HG03039 (cell line): ENCODE results near the gene FARSB.
"Not testable (repeated sequence)": the region's sequence is repeated elsewhere in the genome, so short reads cannot be mapped to it uniquely, and the experiment has no call there.

Source experiments
- ATAC-seq: cut with Tn5 transposase; IDR thresholded peaks from one replicate; pipeline ENCODE4 v1.9.1; 2021; ENCODE audit warnings: mild to moderate bottlenecking, moderate library complexity; ENCODE audit not compliant: unreplicated experiment

FARSB gene

DNA sequence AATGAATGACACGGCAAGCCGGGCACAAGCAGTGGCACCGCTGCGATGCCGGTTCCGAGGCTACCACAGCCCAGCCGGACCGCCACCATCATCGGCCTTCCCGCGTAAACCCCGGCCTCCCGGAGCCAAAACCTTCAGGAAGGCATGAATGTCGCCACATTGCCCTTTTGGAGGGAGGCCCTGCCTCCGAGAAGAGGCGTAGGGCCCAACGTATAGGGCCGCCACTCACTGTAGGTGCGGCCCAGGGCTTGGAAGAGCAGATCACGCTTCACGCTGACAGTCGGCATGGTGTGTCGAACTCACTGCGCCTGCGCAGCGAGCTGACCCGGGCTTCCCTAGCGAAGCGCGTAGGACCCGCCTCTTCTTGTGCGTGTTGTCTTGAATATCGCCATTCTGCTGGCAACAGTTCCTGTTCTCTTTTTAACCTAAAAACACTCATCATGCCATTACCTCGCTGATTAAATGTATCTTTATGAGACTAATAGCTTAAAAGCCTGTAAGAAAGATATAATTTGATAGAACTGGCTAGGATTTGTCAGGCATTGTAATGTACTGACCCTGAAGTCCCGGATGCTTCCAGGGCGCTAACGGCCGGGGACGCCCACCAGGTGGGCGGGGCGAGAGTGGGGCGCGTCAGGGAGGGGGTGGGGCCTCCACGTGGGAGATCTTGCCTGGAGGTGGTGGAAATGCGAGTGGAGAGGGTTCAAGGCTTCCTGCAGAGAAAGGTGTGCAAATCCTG is at the start of gene FARSB:
FARSB (minus strand) TSS at position 306 of the 739 bp plus-strand sequence; CDS start at position 287, 19 bp downstream.
- ATAC-seq = peak; percentile 86

DNA sequence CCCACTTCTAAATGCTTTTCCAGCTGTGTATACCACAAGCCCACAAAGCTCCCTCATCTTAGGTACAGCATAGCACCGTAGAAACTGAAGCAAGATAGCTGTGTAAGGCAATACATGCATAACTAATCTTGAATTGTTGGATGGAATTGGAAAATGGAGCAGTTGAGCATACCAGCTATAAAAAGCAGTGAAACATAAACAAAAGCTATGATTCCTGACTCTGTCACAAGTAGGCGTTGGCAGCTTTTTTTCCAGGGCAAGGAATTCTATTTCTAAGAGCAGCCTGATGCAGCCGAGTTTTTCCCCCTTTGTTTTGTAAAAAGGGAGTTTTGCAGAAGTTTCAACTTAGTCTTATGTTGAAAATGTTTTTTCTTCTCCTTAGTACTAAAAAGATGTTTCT is 48.0 kb upstream of the FARSB start:
- ATAC-seq = no peak

DNA sequence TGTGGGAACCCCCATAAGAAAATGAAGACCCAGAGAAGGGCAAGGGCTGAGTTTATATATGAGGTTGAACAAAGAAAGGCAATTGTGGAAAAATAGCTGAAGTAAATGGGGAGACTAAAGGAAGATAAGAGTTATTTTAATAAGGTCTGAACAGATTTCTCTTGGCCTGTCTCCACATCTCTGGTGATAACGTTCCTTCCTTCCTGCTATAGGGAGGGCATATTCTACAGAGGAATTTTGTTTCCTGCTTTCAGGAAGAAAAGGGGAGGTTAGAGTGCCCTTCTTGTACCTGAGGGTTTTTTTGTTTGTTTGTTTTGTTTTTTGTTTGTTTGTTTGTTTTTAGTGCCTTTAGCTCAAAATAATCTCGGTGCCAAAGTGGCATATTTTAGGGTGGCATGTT is 47.2 kb upstream of the FARSB start:
- ATAC-seq = no peak

DNA sequence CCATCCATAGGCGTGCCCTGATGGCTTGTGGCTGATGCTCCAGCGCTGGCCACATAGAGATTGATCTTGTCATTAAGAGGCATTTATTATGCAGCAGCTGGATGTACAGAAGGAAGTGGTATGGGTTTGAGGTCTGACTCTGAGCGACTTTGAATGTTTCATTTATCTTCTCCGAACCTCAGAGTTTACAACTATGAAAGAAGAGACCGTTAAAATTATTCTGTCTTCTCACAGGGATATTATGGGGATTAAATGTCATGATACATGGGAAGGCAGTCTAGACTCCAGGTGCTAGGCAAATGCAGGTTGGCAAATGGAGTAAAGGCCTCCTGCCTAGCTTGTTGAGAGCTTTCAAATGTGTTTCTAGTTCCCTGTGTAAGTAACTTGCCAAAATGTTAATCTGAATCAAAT is 45.8 kb upstream of the FARSB start:
- no peak for ATAC-seq

DNA sequence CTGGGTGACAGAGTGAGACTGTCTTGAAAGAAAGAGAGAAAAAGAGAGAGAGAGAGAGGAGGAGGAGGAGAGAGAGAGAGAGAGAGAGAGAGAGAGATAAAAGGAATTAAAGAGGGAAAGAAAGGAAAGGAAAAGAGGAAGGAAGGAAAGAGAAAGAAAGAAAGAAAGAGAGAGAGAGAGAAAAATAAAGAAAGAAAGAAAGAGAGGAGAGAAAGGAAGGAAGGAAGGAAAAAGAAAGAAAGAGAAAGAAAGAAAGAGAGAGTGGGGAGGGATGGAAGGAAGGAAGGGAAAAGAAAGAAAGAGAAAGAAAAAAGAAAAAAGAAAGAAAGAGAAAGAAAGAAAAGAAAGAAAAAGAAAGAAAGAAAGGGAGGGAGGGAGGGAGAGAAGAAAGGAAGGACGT is 45.3 kb upstream of the FARSB start:
- no peak for ATAC-seq

DNA sequence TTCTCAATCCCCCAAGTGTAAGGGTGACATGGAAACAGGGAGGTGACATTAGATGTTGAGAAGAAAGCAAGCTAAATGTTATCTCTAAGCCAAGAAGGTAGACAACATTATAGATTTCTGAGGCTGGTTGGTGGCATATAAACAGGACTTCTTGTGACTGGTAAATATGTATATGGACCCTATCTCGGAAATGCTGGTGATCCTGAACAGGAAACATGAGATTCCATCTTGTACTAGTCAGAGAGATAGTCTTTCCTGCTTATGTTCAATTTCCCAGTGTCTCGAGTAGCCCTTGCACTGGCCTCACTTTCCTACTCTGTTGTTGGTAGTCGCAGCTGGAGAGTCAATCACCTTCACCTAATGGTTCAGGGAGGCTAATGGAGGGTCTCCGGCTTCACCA is 42.4 kb upstream of the FARSB start:
- no peak for ATAC-seq

DNA sequence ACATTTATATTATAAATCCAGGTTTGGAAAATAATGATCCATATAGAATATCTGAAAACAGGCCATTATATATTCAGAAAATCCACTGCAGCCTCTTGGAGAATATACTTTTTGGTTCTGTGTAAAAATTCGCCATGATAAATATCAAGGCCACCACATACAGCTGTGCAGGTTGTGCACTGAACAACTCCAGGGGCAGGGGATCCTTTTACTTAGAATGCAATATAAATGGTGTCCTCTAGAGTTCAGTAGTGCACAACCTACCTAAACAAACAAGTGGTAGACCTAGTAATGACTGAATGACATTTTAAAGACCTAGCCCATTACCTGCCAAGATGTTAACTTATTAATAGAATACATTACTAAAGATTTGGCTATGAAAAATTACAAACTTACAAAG is 37.9 kb upstream of the FARSB start:
- ATAC-seq = peak; percentile 43

DNA sequence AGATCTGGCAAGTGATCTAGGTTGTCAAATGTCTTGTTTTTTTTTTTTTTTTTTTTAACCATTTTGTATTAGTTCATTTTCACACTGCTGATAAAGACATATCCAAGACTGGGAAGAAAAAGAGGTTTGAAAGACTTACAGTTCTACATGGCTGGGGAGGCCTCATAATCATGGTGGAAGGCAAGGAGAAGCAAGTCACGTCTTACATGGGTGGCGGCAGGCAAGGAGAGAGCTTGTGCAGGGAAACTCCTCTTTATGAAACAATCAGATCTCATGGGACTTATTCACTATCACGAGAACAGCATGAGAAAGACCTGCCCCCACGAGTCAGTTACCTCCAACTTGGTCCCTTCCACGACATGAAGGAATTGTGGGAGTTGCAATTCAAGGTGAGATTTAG is 37.5 kb upstream of the FARSB start:
- ATAC-seq = not testable (repeated sequence)

DNA sequence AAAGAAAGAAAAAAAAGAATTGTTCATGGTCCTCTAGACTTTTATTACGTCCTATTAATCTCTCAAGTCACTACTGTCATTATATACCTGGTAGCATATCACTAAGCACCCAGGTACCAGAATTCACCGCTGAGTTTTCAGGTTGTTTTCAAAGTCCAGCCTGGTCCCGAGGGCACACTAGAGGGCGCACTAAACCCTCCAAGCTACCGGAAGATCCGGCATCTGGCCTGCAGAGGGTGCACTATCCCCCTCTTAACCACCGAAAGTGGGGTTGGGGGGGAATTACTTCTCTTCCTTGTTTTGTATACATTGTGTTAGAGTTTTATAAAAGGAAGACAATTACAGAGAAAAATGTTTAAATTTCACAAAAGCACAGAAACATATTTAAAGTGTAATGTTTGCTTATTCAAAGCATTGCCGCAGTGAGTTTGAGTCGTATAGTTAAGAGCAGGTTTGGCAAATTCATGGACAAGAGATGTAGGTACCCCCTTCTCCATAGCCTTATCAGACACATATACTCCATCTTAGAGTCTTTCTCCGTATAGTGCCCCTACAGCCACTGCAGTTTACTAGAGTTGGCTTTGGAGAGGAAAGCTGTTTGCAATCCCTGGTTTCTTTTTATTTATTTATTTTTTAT is 34.8 kb upstream of the FARSB start:
- peak; percentile 92 for ATAC-seq

DNA sequence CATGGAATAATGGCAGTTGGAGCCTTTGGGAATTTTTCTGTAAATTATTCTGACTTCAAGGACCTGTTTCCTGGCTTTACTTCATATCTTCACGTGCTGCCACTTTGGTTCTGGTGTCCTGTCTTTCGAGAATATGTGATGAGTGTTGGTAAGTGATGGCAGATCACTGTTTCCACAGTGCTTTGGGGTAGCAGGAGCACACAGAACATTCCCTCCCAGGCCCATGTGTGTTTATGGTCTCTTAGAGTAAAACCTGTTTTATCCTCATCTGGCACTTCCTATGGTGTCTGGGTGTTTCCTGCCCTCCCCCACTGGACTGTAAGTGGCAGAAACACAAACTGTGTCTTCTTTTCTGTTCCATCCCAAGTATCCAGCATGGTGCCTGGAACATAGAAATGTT is 33.4 kb upstream of the FARSB start:
- ATAC-seq = no peak

DNA sequence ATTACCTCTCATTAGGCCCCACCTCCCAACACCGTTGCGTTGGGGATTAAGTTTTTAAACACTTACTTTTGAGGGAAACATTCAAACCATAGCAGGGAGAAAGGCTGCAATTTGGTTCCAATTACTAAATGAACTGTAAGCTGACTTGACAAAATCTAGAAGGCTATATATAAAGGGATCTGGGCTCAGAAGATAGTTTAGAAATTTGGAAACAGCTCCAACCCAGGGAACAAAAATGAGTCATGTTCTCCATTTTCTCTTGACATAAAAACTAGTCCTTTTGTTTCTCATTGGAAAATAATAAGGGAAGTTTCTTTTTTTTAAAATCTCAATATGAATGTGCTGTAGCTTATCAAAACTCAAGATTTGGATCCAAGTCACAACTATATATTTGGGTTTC is 33.0 kb upstream of the FARSB start:
- no peak for ATAC-seq

DNA sequence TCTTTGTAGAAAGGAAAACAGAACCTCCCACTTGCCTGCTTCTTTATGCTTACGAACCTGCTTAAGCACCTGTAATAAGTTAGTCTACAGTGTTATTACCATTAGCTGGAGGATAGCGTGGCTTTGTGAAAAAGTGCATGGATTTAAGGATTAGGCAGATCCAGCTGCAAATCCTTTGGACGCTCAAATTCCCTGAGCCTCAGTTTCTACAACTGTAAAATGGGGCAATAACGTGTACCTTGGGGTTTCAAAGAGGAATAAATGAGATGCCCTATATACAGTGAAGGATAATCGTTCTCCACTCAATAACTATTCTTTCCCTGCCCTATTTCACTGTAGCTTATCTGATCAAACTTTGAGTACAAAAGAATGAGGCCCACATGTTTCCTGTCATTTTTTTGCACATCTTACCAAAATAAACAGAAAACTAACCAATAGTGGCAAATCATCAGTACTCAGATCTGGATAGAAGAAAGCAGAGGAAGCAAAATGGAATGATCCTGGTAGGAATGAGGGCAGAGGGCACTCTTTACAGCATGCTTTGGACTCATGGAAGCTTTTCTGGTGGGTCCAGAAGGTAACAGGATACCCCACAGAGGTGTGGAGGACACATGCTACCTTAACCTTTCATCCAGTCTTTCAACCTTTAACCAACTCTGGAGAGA is 30.3 kb upstream of the FARSB start:
- no peak for ATAC-seq

DNA sequence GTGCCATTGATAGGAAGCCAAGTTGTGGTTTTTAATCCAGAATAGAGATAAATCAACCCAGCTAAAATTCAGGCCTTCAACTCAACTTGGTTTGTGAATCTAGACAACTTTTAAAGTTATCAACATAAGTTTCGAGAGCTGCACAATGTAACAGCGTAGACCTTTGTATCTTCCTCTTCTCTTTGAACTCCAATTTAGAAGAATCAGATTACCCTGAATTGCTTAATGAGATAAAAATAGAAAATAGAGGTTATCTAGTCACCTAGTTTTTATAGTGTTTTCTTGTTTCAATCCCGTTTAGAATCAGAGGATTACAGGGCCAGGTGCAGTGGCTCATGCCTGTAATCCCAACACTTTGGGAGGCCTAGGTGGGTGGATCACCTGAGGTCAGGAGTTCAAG is 27.9 kb upstream of the FARSB start:
- no peak for ATAC-seq

DNA sequence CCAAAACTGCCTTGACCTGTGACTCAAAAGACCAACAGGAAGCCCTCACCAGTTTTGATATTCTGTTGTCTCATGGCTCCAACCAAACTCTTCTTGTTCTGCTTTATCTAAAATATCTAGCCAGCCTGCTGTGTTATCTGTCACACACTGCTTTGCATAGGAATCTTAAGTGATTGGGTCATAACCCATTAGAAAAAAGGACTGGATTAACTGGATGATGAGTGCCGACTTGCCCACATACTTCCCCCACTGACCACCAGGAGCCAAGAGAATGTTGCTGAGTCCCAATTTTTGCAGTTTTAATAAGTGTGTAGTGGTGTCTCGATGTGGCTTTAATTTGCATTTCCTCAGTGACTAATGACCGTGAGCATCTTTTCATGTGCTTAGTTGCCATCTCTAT is 22.1 kb upstream of the FARSB start:
- no peak for ATAC-seq

DNA sequence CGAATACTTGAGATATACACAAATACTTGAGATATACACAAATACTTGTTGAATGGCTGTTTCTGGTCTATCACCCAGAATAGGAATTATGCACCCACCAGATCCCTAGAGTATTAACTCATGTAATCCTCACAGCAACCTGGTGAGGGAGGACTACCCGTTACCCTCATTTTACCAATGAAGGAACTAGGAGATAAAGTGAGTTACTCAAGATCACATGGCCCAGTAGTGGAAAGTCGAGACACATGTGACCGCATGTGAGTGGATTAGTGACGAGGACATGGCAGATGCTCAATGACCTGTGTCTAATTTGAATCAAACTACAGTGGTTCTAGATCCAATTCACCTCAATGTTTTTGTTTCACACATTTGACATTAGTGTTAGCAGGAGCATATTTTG is 18.0 kb upstream of the FARSB start:
- no peak for ATAC-seq

DNA sequence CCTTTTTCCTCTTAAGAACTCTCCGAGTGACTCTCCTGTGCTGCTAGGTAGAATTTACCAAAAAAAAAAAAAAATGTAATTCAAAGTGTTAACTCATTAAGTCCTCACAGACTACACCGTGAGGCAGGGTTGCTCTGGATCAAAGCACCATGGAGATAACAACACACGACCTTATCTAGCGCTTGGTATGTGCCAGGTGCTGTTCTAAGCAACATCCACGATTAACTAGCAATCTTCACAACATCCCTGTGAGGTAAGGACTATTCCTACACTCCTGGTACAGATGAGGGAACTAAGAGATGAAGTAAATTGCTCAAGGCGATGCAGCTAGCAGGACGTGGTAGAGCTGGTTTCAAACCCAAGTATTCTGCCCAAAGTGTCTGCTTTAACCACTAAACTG is 17.4 kb upstream of the FARSB start:
- ATAC-seq = no peak

DNA sequence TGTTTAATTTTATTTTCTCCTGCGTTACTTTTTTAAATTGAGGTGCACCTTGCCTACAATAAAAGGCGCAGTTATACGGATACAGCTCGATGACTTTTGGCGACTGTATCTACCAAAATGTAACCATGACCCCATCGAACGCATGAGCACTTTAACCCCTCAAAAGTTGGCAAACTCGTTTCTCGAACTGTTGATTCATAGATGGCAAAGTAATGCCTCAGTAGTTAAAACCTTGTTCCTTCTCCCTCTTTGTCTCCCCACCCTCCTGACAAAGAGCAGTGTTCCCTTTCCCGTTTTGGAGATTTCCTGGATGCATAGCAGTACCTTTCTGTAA is 16.1 kb upstream of the FARSB start:
- no peak for ATAC-seq

DNA sequence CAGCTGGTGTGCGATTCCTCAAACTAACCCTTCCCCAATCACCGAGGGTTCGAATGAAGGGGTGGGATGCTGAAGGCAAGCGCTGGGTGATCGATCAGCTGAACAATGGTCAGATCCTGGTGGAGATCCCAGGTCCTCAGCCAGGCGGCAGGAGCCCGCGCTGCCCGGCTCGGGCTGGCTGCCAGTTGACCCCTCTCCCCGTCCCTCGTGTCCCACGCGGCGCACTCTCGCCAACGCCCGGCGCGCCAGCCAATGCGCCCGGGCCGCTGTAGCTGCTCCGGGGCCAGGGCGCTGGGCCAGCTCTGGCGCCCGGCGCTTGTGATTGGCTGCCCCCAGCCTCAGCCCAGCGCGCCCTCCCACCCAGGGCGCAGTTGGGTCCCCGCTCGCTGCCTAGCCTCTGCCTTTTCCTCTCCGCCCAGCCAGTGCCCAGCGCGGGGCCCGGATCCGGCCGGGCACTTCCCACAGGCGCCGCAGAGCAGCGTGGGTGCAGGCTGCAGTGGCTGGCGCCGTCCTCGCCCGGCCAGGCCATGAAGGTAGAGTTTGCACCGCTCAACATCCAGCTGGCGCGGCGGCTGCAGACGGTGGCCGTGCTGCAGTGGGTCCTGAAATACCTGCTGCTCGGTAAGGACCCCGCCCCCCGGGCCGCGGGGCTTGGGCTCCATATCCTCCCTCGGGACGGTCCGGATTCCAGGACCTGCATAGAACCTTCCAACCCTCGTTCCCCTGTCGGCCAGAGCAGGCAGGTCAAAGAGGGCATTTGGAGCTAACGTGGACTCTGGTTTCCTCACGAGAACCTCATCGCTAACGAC is 15.6 kb upstream of the FARSB start, which contains the start of gene MOGAT1:
MOGAT1 (plus strand) TSS at position 400 of the 809 bp plus-strand sequence; CDS start at position 528, 128 bp downstream.
- no peak for ATAC-seq

DNA sequence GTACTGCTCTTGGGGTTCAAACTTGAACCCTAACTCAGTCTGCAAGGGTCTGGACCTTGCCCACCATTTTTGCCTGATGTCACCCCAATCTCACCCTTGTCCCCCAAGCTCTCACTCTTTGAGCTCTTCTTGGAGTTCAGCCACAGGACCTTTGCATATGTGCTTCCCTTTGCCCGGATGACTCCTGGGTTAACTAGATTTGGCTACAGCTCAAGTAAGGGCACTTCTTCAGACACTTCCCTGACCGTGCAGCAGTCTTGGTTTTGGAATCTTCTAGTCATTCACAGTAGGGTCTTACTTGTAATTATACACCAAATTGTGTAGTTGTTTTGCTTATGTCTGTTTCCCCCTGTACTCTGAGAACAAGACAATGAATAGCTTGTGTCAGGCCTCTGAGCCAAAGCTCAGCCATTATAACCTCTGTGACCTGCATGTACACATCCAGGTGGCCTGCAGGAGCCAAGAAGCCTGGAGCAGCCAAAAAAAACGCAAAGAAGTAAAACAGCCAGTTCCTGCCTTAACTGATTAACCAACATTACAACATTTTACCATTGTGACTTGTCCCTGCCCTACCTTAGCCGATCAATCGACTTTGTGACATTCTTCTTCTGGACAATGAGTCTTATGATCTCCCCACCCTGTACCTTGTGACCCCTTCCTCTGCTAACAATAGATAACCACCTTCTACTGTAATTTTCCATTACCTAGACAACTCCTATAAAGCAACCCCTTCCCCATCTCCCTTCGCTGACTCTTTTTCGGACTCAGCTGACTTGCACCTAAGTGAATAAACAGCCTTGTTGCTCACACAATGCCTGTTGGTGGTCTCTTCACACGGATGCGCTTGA is 14.5 kb upstream of the FARSB start:
- ATAC-seq = no peak

DNA sequence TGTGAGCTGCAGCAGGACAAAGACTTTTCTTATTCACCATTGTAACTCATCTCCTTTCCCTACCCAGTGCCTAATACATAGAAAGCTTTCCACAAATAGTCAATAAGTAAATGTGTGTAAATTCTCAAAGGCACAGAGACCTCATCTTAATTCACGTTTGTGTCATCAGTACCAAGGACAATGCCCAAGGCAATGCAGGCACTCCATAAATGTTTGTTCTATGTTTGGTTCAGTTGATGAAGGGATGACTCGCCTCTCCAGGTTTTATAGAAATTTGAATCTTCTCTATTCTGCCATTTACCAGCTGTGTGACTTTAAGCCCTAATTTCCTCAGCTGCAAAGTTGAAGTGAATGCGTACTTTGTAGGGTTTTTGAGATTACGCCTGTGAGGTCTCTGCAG is 13.5 kb upstream of the FARSB start:
- no peak for ATAC-seq
